HUDEP-2 (cell line): ENCODE measurements around the gene CLCA2.

Source experiments
- DNase-seq, 76 experiments: peaks; one replicate each; lab custom pipeline; 2025; ENCODE audit not compliant: unreplicated experiment in 76 of 76; lab: John Stamatoyannopoulos, UW

The CLCA2 gene, protein sequence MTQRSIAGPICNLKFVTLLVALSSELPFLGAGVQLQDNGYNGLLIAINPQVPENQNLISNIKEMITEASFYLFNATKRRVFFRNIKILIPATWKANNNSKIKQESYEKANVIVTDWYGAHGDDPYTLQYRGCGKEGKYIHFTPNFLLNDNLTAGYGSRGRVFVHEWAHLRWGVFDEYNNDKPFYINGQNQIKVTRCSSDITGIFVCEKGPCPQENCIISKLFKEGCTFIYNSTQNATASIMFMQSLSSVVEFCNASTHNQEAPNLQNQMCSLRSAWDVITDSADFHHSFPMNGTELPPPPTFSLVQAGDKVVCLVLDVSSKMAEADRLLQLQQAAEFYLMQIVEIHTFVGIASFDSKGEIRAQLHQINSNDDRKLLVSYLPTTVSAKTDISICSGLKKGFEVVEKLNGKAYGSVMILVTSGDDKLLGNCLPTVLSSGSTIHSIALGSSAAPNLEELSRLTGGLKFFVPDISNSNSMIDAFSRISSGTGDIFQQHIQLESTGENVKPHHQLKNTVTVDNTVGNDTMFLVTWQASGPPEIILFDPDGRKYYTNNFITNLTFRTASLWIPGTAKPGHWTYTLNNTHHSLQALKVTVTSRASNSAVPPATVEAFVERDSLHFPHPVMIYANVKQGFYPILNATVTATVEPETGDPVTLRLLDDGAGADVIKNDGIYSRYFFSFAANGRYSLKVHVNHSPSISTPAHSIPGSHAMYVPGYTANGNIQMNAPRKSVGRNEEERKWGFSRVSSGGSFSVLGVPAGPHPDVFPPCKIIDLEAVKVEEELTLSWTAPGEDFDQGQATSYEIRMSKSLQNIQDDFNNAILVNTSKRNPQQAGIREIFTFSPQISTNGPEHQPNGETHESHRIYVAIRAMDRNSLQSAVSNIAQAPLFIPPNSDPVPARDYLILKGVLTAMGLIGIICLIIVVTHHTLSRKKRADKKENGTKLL

DNA sequence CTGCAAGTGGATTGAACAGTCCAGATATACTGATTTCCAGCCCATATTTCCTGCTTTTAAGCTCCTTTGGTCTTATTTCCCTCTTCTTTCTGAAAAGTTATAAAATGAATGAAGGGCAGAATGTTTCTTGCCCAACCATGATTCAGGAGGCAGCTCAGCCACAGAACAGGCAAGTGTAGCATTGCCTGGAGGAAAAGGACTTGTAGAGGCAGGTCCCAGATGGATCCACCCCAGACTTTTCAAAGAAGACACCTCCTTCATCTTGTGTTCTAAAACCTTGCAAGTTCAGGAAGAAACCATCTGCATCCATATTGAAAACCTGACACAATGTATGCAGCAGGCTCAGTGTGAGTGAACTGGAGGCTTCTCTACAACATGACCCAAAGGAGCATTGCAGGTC is at the start of gene CLCA2:
Gene CLCA2, plus strand, starts transcription at position 299 of the 400 bp plus-strand sequence. Its CDS starts 77 bp downstream, at position 376.
- DNase-seq: no peak

DNA sequence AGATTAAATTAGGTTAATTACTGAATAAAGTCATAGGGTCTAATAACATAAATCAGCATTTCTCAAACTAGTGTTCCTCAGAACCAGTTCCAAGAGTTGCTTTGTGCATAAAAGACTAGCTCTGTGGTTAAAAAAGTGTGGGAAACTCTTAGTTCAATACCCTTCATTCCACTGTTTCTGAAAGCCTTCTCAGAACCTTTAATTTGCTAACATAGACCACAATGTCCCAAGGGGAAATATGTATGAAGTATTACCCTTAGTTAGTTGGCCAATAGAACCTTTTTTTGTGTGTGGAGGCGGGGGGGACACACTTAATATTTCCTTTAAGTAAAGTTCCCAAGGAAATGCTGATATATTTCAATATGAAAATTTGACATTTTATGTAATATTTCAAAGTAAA is 48.3 kb upstream of the CLCA2 start:
- no peak for DNase-seq

DNA sequence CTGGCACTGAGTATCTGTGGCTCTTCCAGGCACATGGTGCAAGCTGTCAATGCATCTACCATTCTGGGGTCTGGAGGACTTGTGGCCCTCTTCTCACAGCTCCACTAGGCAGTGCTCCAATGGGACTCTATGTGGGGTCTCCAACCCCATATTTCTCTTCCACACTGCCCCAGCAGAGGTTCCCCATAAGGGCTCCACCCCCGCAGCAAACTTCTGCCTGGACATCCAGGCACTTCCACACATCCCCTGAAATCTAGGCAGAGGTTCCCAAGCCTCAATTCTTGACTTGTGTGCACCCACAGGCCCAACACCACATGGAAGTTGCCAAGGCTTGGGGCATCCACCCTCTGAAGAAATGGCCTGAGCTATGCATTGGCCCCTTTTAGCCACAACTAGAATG is 46.6 kb upstream of the CLCA2 start:
- DNase-seq: no peak

DNA sequence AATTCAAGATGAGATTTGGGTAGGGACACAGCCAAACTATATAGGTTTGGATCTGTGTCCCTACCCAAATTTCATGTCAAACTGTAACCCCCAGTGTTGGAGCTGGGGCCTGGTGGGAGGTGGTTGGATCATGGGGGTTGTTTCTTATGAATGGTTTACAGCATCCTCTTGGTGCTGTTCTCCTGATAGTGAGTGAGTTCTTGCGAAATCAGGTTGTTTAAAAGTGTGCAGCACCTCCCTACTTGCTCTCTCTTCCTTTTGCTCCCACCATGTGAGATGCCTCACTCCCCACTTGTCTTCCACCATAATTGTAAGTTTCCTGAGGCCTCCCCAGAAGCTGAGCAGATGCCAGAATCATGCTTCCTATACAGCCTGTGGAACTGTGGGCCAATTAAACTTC is 45.2 kb upstream of the CLCA2 start:
- no peak for DNase-seq

DNA sequence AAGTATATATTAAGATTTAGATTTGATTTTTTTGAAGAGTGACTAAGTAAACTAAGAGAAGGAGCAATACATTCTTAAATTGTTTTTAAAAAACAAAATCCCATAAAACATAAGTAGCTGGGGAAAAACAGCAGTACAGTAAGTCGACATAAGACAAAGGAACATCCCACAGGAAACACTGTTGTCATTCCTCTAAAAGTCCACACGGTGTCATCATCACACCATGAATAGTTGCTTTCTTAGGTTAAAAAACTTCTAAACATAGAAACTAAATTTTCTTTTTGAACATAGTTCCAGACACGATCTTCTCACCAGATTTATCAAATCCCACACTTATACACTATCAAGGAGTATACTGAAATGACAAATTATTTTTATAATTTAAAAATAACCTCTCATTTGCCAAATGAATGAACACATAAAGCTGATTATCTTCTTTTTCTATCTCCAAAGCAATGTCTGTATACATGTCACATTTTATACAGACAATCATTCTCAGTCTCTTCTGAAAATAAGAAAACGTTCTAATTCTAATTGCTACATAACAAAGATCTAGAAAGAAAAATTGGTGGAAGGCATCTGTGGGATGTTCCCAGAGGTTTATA is 43.6 kb upstream of the CLCA2 start:
- peak in 10 of 76 experiments; percentile 1 to 34 (median 9) for DNase-seq

DNA sequence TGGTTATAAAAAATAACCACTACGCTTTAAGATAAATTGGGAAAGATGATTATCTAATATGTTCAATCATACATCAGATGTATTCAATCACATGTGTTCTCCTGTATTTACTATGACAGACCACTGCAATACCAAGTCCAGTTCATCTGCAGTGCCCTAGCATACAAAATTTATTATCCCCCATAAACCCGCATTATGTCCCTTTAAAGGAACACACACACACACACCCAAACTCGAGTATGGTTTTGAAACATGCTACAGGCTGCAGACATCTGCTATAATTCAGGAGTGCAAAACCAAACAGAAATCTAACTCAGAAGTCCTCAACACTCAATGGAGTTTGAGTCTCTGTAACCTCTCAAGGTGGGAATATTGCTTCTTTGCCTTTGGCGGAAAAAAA is 42.7 kb upstream of the CLCA2 start:
- DNase-seq: peak in 1 of 76 experiments; percentile 8

DNA sequence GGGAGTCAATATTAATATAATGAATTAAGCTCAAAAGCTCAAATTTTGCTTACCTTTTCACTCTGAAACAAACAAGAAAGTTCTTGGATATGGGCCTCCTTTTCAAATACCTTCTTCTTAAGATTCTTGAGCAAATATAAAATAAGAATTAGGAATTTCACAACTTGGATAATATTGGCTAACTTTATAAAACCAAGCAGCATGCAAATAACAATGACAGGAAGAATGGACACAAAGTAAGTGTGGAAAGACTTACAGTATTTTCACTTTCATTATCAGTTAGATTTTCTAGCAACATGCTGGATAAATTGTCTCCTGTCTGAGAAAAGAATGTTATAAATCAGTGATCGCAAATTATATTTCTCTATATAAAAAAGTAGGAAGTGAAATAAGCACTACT is 41.1 kb upstream of the CLCA2 start:
- DNase-seq: no peak

DNA sequence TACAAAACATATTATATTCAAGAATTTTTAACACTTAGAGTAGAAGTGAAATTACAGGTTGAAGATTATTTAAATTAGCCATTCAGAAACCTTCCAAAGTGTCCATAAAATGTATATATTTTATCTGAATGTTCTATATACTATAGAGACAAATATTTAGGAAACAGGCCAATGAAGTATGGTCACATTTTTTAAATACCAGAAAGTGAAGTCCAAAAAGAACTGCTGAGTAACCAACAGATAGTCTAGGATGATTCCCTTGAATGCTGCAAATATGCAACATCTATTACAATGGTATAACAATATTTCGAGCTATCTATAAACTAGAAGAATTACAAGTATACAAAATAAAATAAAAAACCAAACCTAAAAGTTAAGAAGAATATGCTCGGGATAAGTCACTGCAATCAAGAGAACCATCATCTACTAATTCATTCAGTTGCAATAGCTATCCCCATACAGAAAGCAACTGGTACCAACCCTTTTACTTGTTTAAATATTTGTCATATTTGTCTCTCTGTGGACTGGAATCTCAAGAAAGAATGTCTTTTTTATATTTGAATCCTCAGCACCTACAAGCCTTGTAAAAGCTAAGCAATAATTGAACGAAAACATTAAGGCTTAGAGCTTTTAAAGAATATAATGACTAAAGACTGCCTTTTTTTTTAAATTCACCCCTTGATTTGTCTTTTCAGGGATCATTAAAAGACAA is 35.9 kb upstream of the CLCA2 start:
- DNase-seq: no peak

DNA sequence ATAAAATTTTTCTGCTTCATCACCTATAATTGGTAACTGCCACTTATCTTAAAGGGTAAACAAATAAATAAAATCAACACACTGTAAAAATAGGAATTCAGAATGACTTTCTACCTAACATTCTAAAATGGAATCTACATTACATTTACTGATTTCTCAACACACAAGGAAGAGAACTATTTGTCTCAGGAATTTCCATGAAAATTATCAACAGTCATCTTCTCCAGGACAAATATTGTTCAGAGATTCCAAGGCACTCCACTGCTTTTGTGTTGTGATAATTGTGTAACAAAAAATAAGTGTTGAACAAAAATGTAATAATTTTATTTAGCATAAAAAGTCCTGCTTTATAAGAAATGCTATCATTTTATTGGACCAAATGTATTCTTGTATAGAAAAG is 35.2 kb upstream of the CLCA2 start:
- no peak for DNase-seq

DNA sequence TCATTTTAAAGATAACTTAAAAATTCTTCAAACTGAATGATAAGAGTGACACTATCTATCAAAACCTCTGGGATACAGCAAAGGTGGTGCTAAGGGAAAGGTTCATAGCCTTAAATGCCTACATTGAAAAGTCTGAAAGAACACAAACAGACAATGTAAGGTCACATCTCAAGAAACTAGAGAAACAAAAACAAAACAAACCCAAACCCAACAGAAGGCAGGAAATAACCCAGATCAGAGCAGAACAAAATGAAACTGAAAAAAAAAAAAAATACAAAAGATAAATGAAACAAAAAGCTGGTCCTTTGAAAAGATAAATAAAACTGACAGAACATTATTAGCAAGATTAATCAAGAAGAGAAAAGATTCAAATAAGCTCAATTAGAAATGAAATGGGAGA is 34.7 kb upstream of the CLCA2 start:
- no peak for DNase-seq

DNA sequence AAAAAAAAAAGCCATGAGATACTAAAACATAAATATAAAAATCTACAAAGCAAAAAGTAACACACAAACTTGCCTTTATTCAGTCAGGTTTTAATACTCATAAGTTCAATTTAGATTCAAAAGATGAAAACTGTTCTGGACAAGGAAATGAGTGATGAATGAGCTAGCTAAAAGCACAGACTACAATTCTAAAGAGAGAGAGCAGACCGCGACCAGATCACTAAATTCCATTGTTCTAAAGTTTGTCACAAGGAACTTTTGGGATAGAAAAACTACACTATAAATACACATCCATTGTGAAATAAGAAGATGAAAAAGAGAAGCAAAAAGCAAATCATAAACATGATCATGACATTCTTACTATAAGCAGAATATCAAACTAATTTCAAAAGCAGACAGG is 29.6 kb upstream of the CLCA2 start:
- no peak for DNase-seq

DNA sequence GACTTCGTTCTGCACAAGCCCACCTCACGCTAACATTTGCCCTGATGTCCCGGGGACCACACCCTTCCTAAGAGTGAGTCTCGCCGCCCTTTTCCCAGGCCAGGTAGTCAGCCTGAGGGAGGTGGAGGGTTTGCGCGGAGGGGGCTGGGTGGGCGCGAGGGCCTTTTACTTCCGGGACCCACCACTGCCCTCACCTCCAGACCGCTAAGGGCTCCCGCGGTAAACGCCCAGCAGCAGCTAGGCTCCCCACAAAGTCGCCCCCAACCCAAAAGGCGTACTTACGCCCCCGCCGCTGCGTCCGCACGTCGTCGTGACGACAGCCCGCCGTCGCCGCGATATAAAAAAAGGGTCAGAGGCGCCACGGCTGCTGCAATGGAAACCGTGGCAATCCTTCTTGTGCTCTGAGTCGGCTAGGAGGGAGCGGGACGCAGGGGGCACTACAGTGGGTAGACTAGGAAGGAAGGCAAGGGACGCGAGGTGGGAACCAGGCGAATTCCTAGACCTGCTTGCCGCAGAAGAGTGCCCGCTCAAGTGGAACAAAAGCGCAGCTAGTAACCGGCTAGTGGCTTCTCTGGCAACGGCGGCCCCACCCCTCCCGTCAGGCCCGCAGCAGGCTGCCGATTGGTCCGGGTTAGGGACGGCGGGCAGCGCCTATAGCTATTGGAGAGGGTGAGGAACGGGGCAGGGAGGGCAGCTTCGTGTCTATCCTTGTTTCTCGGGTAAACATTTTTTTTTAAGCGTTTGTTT is 28.0 kb upstream of the CLCA2 start, which contains the start of gene ODF2L:
Gene ODF2L, minus strand, starts transcription at position 573 of the 747 bp plus-strand sequence. CDS start 9,296 bp downstream, outside the sequence.
- peak in 74 of 76 experiments; percentile 14 to 88 (median 76) for DNase-seq

DNA sequence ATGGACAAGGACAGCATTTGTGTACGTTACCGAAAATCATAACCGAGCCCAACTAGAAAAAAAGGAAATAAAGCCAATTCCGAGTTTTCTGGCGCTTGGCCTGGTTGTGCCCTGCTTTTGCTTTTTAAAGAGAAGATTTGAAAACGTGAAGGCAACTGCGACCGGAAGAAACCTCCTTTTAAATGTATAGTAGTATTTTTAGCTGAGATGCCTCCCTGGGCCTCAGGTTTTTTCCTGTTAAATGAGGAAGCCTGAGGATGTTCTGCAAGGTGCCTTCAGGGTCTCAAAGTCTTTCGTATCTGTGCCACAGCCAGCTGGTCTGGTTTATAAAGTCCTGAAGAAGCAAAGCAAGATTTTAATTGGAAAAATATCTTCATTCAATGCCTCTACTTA is 27.5 kb upstream of the CLCA2 start:
- no peak for DNase-seq

DNA sequence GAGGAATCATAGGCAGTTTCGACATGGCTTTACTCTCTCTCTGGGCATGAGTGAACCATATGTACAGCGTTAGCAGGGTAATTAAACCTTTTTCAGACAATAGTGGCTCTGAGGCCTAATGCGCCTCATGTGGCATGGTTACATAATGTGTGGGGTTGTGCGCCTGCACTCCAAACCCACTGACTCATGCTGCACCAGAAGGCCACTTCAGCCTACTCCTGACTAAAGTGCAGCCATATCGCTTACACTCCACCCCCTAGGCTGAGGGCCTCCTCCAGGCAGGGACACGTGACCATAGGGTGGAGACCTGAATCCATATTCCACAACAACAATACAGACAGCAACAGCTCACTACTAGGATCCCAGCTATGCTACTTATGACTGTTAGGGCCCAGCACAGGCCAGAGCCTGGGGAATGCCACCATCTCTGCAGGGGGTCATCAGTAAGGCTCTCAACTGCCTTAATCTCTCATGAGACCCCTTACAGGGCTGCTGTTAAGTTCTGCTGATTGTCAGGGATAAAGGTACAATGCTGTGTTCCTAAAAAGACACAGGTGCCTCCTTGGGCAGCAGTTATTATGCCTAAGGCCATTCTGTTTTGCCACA is 14.5 kb upstream of the CLCA2 start:
- DNase-seq: peak in 3 of 76 experiments; percentile 3 to 28 (median 14)

DNA sequence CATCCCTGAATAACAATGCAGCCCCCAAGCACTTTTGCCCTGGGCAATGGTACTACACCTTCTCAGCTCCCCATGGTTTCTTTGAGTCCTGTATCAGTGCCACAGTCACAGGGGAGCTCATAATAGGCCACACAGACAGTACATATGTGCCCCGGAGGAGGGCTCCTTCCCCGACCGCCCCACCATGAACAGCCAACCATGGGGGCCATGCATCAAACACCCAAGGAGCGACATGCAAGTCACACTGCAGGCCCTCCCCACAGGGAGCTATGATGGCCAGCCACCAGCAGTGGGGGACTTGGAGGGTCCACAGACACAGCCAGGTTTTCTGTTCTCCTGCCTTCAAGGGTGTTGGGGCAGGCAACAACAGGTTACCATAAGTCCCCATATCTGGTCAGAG is 13.1 kb upstream of the CLCA2 start:
- DNase-seq: no peak

DNA sequence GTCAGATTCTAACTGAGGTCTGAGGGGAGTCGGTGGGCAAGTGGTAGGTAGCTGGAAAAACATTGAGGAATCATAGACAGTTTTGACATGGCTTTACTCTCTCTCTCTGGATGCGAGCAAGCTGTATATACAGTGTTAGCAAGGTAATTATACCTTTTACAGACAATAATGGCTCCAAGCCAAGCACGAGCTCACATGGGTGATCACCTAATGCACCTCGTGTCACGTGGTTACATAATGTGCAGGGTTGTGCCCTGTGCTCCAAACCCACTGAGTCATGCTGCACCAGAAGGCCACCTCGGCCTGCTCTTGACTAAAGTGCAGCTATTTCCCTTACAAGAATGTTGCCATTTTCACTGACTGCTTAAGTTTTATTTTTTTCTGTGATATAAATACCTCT is 7.6 kb upstream of the CLCA2 start:
- no peak for DNase-seq

DNA sequence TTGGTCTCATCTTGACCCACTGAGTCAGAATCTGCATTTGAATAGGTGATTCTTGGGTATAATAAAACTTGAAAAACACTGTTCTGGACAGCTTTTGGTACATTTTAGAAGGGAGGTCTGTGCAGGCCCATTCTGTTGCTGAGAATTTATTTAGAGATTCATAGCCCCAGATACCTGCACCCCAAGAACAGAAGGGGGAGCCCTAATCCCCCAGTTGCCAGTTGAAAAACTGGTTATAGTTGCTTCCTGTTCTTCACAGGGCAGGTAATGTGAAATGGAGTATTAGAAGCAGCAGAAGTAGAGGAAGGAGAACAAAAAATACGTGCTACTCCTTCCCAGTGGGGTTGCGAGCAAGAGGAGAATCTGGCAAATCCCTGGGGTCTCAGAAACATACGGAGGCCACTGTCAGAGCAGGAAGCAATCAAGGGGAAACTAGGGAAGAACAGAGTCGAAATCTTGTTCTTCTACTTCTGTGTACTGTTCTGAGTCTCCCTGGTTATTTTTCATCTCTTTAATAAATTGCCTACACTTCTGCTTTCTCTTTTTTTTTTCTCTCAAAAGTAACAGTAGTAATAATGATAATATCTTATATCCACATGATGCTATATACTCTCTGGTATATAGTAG is 4.6 kb upstream of the CLCA2 start:
- peak in 30 of 76 experiments; percentile 4 to 65 (median 20) for DNase-seq

DNA sequence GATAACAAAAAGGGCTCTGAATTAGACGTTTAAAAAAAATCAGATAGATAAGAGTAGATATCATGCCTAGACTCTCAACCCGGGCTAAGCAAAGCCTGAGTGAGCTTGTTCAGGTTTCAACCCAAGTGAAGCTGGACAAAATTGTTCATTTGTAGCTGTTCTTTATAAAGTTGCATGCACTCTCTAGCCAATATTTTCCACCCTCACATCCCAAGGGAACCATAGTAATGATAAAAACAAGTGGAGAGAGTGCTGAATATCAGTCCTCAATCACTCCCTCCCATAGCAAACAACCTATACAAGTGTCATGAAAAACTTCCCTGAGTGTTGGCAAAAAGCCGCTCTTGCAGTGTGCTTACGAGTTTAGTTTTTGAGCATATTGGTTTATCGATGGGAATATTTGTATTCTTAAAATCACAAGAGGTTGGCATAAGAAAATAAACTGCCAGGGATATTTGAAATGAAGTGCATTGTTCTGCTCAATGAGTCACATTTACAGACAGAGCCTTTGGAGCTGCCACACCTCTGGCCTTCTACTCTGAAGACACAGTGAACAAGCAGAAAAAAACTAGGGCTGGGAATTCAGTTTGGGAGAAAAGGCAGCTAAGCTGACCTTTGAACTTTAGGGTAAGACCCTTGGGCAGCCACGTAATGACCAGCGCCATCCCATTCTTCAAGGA is 2.2 kb upstream of the CLCA2 start:
- DNase-seq: peak in 2 of 76 experiments; percentile 6 to 31
